ENCODE data around the gene BRAF. TPM values are rescaled to one million over a fixed set of nuclear protein-coding genes. Genes with fewer than 3 reads are reported as not detected.

Gene BRAF
- total and polyA plus RNA-seq, 2 donors (not counting 3 experiments of a cell fraction or from before 2014, with no cell fraction given), result 6.6 to 26.2 TPM

GRCh38 chr7:140732416-140732815, 192.3 kb downstream of the BRAF start:
- Histone ChIP-seq H3K9me3 (replicated peaks; ENCODE audit: control insufficient read depth, insufficient read depth, low read length) (no peaks in the 10 kb centered on the region), H3K4me3 (replicated peaks in 1 of 3; ENCODE audit: insufficient read depth in 1 of 3, low read depth in 1 of 3, low read length in 3 of 3) (no peak overlapping the region), H3K9me1 (replicated peaks; ENCODE audit: control insufficient read depth, extremely low read depth, insufficient read depth, low read length) (no peaks in the 10 kb centered on the region), H3K79me2 (ENCODE audit: control insufficient read depth, insufficient read depth, low read length) (no peaks in the 10 kb centered on the region), H3K36me3 (ENCODE audit: control insufficient read depth in 2 of 2, extremely low read depth in 1 of 2, insufficient read depth in 2 of 2, low read length in 2 of 2) (no peaks in the 10 kb centered on the region), H3K27me3 (ENCODE audit: control insufficient read depth in 2 of 2, insufficient read depth in 2 of 2, low read length in 2 of 2) (no peaks in the 10 kb centered on the region), H2AFZ (ENCODE audit: low read depth, low read length) (no peak overlapping the region), H3K4me1 (ENCODE audit: control insufficient read depth, extremely low read depth, insufficient read depth, low read length) (no peaks in the 10 kb centered on the region), H4K20me1 (replicated peaks; ENCODE audit: control insufficient read depth, extremely low read depth, insufficient read depth, low read length) (no peaks in the 10 kb centered on the region), H3K4me2 (ENCODE audit: insufficient read depth, low read length) (no peak overlapping the region), H3K27ac (ENCODE audit: insufficient read depth, low read depth, low read length) (no peak overlapping the region), H3K9ac (replicated peaks; ENCODE audit: extremely low read depth, insufficient read depth, low read length) (no peak overlapping the region)
- no TSS peak for BruUV-seq (replicated peaks)
- TF ChIP-seq POLR2AphosphoS5 (IDR thresholded peaks at IDR 0.05; ENCODE audit: insufficient read depth, low read depth, low read length) (no peak), JUN (IDR thresholded peaks at IDR 0.05; ENCODE audit: borderline replicate concordance, insufficient read depth, insufficient read length, low read depth) (no peak), POLR2A (IDR thresholded peaks at IDR 0.05; ENCODE audit: low read depth, low read length) (no peak), GATA2 (IDR thresholded peaks at IDR 0.05; ENCODE audit: insufficient read depth, insufficient read length, low read depth, low read length) (no peak), MYC (IDR thresholded peaks at IDR 0.05; ENCODE audit: low read depth, low read length) (no peak), MAX (IDR thresholded peaks at IDR 0.05; ENCODE audit: insufficient read depth, insufficient read length) (no peak), EZH2 (IDR thresholded peaks at IDR 0.05; ENCODE audit: borderline replicate concordance, low read depth, low read length, severe bottlenecking) (no peak), FOS (IDR thresholded peaks at IDR 0.05; ENCODE audit: borderline replicate concordance, insufficient read depth, low read length) (no peak)
- TF ChIP-seq, protein P1, sequence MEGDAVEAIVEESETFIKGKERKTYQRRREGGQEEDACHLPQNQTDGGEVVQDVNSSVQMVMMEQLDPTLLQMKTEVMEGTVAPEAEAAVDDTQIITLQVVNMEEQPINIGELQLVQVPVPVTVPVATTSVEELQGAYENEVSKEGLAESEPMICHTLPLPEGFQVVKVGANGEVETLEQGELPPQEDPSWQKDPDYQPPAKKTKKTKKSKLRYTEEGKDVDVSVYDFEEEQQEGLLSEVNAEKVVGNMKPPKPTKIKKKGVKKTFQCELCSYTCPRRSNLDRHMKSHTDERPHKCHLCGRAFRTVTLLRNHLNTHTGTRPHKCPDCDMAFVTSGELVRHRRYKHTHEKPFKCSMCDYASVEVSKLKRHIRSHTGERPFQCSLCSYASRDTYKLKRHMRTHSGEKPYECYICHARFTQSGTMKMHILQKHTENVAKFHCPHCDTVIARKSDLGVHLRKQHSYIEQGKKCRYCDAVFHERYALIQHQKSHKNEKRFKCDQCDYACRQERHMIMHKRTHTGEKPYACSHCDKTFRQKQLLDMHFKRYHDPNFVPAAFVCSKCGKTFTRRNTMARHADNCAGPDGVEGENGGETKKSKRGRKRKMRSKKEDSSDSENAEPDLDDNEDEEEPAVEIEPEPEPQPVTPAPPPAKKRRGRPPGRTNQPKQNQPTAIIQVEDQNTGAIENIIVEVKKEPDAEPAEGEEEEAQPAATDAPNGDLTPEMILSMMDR (IDR thresholded peaks at IDR 0.05; ENCODE audit: extremely low read depth in 1 of 2, insufficient read depth in 1 of 2, low read depth in 1 of 2, low read length in 2 of 2), result no peak
- ChIA-PET POLR2A (no interaction called here), CTCF (interaction anchor here (1.4 kb wide), 1 partner anchor 8 kb away, joined by 4 read pairs; no protein-coding TSS in a partner anchor)
- intact Hi-C loops (cut with micrococcal nuclease) (no loop called here), dilution Hi-C loops (cut with MboI; ENCODE audit: extremely low pct_ligation_motif_present, low sequenced_read_pairs) (no loop called here)
- no peak for FAIRE-seq
- DNase-seq (ENCODE audit: low read depth, low spot score), result no peak

Measured in endothelial cell of umbilical vein (primary cell).